Stimulated activated CD8-positive, alpha-beta memory T cell treated with anti-CD3 and anti-CD28 coated beads, Interleukin-12 subunit alpha, Interleukin-12 subunit beta, amount 100 ng/mL, for 24 hours (primary cell): Measurements from ENCODE around the gene CFHR5.
"Not testable (repeated sequence)": the region's sequence is repeated elsewhere in the genome, so short reads cannot be mapped to it uniquely, and the experiment has no call there.

Experiments used
- DNase-seq: peaks from one replicate; pipeline ENCODE4 v3.0.0-alpha.2; 2020; ENCODE audit errors: extremely low read depth

CFHR5 gene

DNA sequence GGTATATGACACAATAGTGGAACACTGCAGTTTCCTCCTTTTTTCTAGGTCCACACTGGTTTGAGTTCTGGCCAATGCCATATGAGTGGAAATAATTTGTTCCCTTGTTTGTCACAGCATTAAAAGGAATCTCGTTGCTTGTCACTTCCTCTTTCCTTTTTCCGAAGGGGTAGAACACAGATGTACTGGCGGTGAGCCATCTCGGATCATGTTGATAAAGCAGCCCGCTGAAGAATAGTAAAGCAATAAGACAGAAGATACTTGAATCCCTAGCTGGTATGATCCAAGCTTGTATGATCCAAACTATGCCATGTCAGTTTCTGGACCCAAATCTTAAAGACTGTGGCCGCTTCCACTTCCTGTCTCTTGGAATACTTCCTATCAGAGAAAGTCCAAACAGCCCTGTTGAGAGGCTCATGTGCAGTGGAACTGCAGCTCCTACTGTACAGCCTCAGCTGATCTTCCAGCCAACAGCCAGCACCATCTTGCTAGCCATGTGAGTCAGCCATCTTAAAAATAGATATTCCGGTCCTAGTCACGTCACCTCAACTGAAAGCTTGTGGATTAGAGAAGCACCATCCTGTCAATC, 40.3 kb downstream of the CFHR5 start:
- no peak for DNase-seq

DNA sequence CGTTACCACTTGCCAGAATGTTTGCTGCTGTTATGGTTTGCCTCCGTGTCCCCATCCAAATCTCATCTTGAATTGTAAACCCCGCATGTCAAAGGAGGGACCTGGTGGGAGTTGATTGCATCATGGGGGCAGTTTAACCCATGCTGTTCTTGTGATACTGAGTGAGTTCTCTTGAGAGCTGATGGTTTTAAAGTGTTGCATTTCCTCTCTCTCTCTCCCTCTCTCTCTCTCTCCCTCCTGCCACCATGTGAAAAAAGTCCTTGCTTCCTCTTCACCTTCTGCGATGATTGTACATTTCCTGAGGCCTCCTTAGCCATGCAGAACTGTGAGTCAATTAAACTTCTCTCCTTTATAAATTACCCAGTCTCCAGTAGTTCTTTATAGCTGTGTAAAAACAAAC, 44.4 kb downstream of the CFHR5 start:
- no peak for DNase-seq

DNA sequence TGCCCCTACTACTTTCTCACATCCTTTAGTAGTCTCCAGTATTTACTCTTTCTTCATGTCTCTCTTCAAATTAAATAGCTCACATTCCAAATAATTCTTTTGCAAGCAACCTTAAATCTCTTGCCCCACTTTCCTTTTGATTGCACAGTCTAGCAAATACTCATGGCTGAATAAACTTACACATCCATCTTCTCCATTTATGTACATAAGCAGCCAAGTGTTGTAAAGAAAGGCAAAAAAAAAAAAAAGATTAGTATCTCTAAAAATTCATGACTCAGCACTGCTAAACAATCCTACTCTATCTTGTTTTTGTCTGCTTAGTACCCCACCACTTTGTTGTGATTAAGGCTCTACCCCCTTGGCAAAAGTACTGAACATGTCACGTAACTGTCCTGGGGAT, 47.1 kb downstream of the CFHR5 start:
- no peak for DNase-seq

DNA sequence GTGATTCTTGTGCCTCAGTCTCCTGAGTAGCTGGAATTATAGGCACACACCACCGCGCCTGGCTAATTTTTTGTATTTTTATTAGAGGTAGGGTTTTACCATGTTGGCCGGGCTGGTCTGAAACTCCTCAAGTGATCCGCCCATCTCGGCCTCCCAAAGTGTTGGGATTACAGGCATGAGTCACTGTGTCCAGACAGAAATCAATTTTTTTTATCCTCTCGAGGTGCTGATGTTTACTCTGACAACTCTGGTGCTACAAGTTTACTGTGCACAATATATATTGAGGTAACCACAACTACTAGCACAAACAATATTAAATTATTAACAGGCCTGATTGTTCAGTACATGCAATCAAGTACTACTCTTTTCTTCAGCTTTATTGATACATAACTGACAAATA, 50.0 kb downstream of the CFHR5 start:
- DNase-seq: no peak

DNA sequence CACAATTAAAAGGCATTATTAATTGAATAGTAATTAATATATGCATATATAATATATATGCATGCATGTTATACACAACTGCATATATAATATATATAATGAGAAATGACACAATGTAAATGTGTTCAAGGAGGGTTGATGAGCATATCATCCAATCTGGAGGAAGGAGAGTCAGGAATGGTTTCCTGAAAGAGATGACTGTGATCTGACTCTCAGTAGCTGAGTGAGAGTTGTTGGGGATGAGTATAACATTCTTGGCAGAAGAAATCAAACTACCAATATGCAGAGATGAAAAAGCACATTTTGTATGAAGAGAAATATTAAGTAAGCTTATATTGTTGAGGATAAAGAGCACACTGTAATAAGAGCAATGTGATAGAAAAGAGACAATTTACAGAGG, 52.4 kb downstream of the CFHR5 start:
- DNase-seq: no peak

DNA sequence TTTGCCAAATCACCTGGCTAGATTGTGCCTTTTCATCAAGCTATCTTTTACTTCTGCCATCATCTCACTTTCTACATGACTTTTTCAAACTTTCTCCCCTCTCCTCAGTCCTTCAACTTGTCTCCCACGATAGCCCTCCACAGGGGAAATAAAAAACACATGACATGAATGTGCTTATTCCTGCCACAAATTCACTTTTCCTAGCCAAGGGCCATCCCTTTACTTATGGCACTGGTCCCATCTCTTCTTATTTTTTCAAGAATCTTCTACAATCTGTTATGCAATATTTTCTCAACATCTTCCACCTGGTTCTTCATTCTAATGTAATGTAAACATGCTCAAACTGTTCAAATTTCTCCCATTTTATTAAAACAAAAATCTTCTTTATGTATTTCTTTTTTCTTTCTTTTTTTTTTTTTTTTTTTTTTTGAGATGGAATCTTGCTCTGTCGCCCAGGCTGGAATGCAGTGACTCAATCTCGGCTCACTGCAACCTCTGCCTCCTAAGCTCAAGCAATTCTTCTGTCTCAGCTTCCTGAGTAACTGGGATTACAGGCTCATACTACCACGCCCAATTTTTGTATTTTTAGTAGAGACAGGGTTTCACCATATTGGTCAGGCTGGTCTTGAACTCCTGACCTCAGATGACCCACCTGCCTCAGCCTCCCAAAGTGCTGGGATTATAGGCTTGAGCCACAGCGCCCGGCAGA, 57.4 kb downstream of the CFHR5 start:
- DNase-seq: not testable (repeated sequence)

DNA sequence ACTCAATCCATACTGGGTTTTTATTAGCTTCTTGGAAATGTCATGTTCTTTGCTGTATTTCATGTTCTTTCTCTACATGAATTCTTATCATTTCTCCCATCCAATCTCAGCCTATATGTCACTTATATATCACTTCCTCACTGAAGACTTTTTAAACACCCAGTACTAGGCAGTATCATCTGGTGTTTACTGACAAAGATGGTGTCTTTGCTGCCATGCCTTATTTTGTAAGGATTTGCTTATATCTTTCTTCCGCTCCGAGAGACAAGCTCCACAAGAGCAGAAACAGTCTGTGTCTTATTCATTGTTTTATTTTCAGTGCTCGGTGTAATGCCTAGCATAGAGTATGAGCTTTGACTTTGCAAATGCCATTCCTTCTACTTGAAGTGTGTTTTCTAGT, 59.5 kb downstream of the CFHR5 start:
- no peak for DNase-seq

DNA sequence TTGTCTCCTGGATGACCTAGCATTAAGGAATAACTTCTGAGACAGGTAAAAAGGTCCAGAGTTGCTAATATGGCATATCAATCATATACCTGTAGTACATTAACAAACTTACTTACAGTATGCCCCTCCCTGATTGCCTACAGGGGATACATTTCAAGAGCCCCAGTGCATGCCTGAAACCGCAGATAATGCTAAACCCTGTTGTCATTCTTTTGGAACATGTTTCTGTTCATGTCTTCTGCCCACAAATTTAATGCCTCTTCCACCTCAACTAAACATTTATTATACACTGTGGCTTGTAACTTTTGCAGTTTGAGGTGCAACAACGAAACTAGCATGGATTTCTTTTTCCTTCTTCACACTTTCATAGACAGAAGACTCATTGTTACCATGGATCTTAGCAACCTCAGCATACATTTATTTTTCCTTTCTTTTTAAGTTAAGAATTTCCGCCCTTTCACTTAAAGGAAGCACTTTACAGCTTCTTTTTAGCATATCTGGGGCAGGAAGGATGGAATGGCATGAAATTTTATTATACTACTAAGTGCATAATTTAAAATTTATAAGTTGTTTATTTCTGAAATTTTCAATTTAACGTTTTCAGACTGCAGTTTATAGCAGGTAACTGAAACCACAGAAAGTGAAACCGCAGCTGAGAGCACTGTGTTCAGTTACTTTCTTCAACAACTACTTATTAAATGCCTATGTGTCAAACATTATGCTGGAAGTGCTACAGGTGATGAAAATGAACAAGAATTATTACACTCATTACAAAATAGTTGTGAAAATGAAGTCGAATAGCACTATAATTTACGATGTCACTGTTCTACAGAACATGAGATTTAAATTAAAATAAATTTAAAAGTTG, 64.4 kb downstream of the CFHR5 start:
- no peak for DNase-seq

DNA sequence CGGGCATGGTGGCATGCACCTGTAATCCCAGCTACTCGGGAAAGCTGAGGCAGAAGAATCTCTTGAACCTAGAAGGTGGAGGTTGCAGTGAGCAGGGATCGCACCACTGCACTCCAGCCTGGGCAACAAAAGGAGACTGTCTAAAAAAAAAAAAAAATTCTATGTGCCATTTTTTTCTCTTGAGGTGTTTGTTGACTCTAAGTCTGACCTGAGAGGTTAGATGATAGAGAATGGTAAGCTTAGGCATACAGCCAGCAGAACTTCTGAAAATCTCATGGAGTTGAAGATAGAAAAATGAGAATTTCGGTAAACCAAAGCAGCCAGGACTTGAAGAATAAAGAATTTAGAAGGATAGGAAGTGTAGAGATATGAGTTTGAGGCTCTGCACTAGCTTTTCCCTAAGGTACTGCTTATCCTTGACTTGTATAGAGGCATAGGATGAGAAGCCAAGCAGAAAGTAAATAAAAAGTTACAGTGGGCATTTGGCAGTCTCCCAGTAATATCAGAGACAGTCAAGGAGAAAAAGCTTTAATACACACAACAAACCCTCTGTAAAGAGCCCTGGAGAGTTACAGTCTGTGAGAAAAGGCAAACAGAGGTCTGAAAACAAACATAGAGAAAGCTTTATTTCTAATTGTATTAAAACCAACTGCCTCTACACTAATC, 65.5 kb downstream of the CFHR5 start:
- no peak for DNase-seq

DNA sequence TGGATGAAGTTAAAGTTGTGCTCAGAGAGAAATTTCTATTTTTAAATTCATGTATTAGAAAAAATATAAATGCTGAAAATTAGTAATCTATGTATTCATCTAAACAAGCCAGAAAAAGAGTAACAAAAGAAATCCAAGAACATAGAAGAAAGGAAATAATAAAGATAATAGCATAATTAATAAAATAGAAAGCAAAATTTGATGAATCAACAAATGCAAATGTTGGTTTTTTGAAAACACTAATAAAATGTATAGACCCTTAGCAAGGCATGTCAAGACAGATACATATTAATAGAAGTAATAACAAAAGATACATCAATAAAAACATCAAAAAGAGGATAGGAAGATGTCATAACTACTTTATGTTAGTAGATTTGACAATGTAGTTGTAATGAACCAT, 71.7 kb downstream of the CFHR5 start:
- no peak for DNase-seq
